C4-2B (cell line): Measurements from ENCODE around the gene HELZ.

ENCODE experiments used
- CTCF ChIP-seq: fragments of 450-650 bp; conservative IDR thresholded peaks from 2 replicates; pipeline ENCODE4 v1.5.1; 2017; ENCODE audit warnings: mild to moderate bottlenecking
- ZFX ChIP-seq: fragments of 450-650 bp; IDR thresholded peaks from 2 replicates; pipeline ENCODE4 v1.6.1; 2017

GRCh38 chr17:67289181-67289876, 44.3 kb upstream of the HELZ start:
- TF ChIP-seq CTCF (no peak), ZFX (no peak)
